HCT116 (cell line): ENCODE measurements around the gene HMGB2. TPM values are rescaled to one million over a fixed set of nuclear protein-coding genes. Genes with fewer than 3 reads are reported as not detected.

Source experiments
- ATAC-seq: fragments of 200-7000 bp; cut with Tn5 transposase; 2 replicates; pipeline ENCODE4 v1.9.1; 2020; ENCODE audit warnings: mild to moderate bottlenecking, moderate library complexity
- BruUV-seq: library from RNA; stranded (reverse); fragments of 400-500 nt; replicated peaks from 2 replicates; lab custom pipeline; 2021; lab: Mats Ljungman, UMichigan
- CTCF ChIA-PET: fragments of 300-600 bp; sonication (Branson Sonifier 250); formaldehyde crosslinking; loops from one replicate; lab custom pipeline; 2021; ENCODE audit warnings: antibody characterized with exemption; lab: Charles Lee
- POLR2A ChIA-PET: fragments of 300-600, 350-600 bp; sonication (Branson Sonifier 250); formaldehyde crosslinking; loops from one replicate; lab custom pipeline; 2021; ENCODE audit warnings: antibody characterized with exemption; lab: Charles Lee
- RAD21 ChIA-PET, 2 experiments: fragments of 300-600 bp; sonication (Branson Sonifier 250); formaldehyde crosslinking; loops; one replicate each; lab custom pipeline; 2023; ENCODE audit warnings: low total read pairs in 2 of 2; ENCODE audit not compliant: uncharacterized antibody in 2 of 2, unreplicated experiment in 2 of 2, low non-redundant PET in 1 of 2; lab: Charles Lee
- DNase-seq: peaks from one replicate; pipeline ENCODE4 v3.0.0-alpha.2; 2010; ENCODE audit warnings: low read depth, low spot score
- H2AFZ ChIP-seq: fragments of 200-600 bp; shearing (Covaris generic), sonication (generic); 2 replicates; pipeline ENCODE4 v1.6.1; 2017; ENCODE audit warnings: low read depth, mixed run types, mixed read lengths, antibody characterized with exemption, low read length; ENCODE audit not compliant: poor library complexity, severe bottlenecking
- H3K27ac ChIP-seq: 2 replicates; pipeline ENCODE4 v1.5.1; 2012; ENCODE audit warnings: low read depth, low read length
- H3K27me3 ChIP-seq: fragments of 200-600 bp; sonication (generic); 2 replicates; pipeline ENCODE4 v1.6.1; 2016; ENCODE audit warnings: mixed run types, low read length, mixed read lengths; ENCODE audit not compliant: insufficient read depth
- H3K36me3 ChIP-seq, 2 experiments: fragments of 200-500 bp in 1 of 2; fragments of 200-600 bp in 1 of 2; sonication (Bioruptor generic) in 1 of 2; sonication (generic) in 1 of 2; 2 replicates each; pipeline versions ENCODE4 v1.5.1 to v1.6.1; 2014 to 2016; ENCODE audit warnings: low read length in 2 of 2, inconsistent platforms in 1 of 2, mixed read lengths in 1 of 2, mixed run types in 1 of 2; ENCODE audit not compliant: insufficient read depth in 2 of 2, control insufficient read depth in 1 of 2
- H3K4me1 ChIP-seq, 2 experiments: fragments of 200-600 bp in 1 of 2; sonication (generic) in 1 of 2; 2 replicates each; pipeline versions ENCODE4 v1.5.1 to v1.6.1; 2012 to 2017; ENCODE audit warnings: low read length in 2 of 2, inconsistent platforms in 1 of 2, mild to moderate bottlenecking in 1 of 2, mixed read lengths in 1 of 2, mixed run types in 1 of 2, moderate library complexity in 1 of 2; ENCODE audit not compliant: insufficient read depth in 2 of 2, control insufficient read depth in 1 of 2
- H3K4me2 ChIP-seq: fragments of 200-600 bp; sonication (generic); 2 replicates; pipeline ENCODE4 v1.6.1; 2017; ENCODE audit warnings: mixed run types, low read length, mixed read lengths
- H3K4me3 ChIP-seq, 2 experiments: fragments of 200-600 bp in 1 of 2; sonication (generic) in 1 of 2; replicated peaks in 1 of 2; 2 replicates each; pipeline ENCODE4 v1.5.1; 2011 to 2016; ENCODE audit warnings: low read length in 2 of 2, control low read depth in 1 of 2, low read depth in 1 of 2, mild to moderate bottlenecking in 1 of 2, mixed read lengths in 1 of 2, mixed run types in 1 of 2
- H3K79me2 ChIP-seq: fragments of 200-600 bp; sonication (generic); 2 replicates; pipeline ENCODE4 v1.6.1; 2017; ENCODE audit warnings: mild to moderate bottlenecking, mixed run types, low read length, moderate library complexity, mixed read lengths; ENCODE audit not compliant: insufficient read depth
- H3K9ac ChIP-seq: fragments of 200-600 bp; sonication (generic); 2 replicates; pipeline ENCODE4 v1.6.1; 2016; ENCODE audit warnings: low read length, mixed read lengths
- H3K9me2 ChIP-seq: fragments of 200-600 bp; sonication (generic), shearing (Covaris generic); 2 replicates; pipeline ENCODE4 v1.6.1; 2017; ENCODE audit warnings: mixed run types, mild to moderate bottlenecking, moderate library complexity; ENCODE audit not compliant: insufficient read depth
- H3K9me3 ChIP-seq, 2 experiments: fragments of 200-500 bp in 1 of 2; fragments of 200-600 bp in 1 of 2; sonication (Bioruptor generic) in 1 of 2; sonication (generic) in 1 of 2; 2 replicates each; pipeline ENCODE4 v1.6.1; 2014 to 2017; ENCODE audit warnings: low read length in 2 of 2, mixed read lengths in 2 of 2, inconsistent platforms in 1 of 2, low read depth in 1 of 2, mild to moderate bottlenecking in 1 of 2, mixed run types in 1 of 2, moderate library complexity in 1 of 2; ENCODE audit not compliant: control insufficient read depth in 1 of 2, insufficient read depth in 1 of 2
- H4K20me1 ChIP-seq: fragments of 200-600 bp; sonication (generic), shearing (Covaris generic); 2 replicates; pipeline ENCODE4 v1.6.1; 2017; ENCODE audit warnings: mixed run types, mild to moderate bottlenecking, moderate library complexity; ENCODE audit not compliant: insufficient read depth
- CEBPB ChIP-seq: IDR thresholded peaks from 2 replicates; pipeline ENCODE4 v1.6.1; 2012; ENCODE audit warnings: low read depth
- EGR1 ChIP-seq: IDR thresholded peaks from 2 replicates; pipeline ENCODE4 v1.6.1; 2012; ENCODE audit warnings: low read depth
- ELF1 ChIP-seq: IDR thresholded peaks from 2 replicates; pipeline ENCODE4 v1.6.1; 2012; ENCODE audit warnings: low read depth, borderline replicate concordance
- EZH2 ChIP-seq: fragments of 200-600 bp; sonication (generic); IDR thresholded peaks from 2 replicates; pipeline ENCODE4 v1.6.1; 2017; ENCODE audit warnings: antibody characterized with exemption, mixed run types
- EZH2phosphoT487 ChIP-seq: fragments of 200-600 bp; IDR thresholded peaks from 2 replicates; pipeline ENCODE4 v1.6.1; 2018; ENCODE audit warnings: antibody characterized with exemption, borderline replicate concordance
- FOSL1 ChIP-seq: IDR thresholded peaks from 2 replicates; pipeline ENCODE4 v1.6.1; 2012; ENCODE audit warnings: low read depth
- POLR2AphosphoS5 ChIP-seq: IDR thresholded peaks from 2 replicates; pipeline ENCODE4 v1.6.1; 2011; ENCODE audit warnings: mild to moderate bottlenecking, low read depth, low read length, moderate library complexity
- RAD21 ChIP-seq: IDR thresholded peaks from 2 replicates; pipeline ENCODE4 v1.6.1; 2012; ENCODE audit warnings: low read depth, mild to moderate bottlenecking
- SIN3A ChIP-seq: IDR thresholded peaks from 2 replicates; pipeline ENCODE4 v1.6.1; 2012; ENCODE audit warnings: low read depth
- SRF ChIP-seq: IDR thresholded peaks from 2 replicates; pipeline ENCODE4 v1.6.1; 2012; ENCODE audit warnings: low read depth
- ZBTB33 ChIP-seq: IDR thresholded peaks from 2 replicates; pipeline ENCODE4 v1.6.1; 2011; ENCODE audit warnings: mild to moderate bottlenecking, low read length, moderate library complexity; ENCODE audit not compliant: insufficient replicate concordance; ENCODE audit errors: extremely low read depth
- ZFX ChIP-seq: fragments of 450-650 bp; IDR thresholded peaks from 2 replicates; pipeline ENCODE4 v1.6.1; 2017
- ZNF274 ChIP-seq: fragments of 200-500 bp; sonication (Bioruptor generic); IDR thresholded peaks from 2 replicates; pipeline ENCODE4 v1.6.1; 2014; ENCODE audit warnings: mild to moderate bottlenecking, low read depth, low read length, inconsistent platforms
- intact Hi-C: fragments of 100-400 bp; cut with micrococcal nuclease; formaldehyde crosslinking; loops from 2 replicates; pipeline ENCODE4 v1.10.0; 2022
- total RNA-seq: library from RNA; stranded (reverse); gene quantifications from one replicate; pipeline ENCODE4 v1.2.1, GENCODE V29; 2021; ENCODE audit not compliant: unreplicated experiment
- TF ChIP-seq, protein P1 (sequence below): IDR thresholded peaks from 2 replicates; pipeline ENCODE4 v1.6.1; 2012; ENCODE audit warnings: low read depth

The HMGB2 gene
- total RNA-seq, 1 experiment from 2014 or later: 388 TPM

DNA sequence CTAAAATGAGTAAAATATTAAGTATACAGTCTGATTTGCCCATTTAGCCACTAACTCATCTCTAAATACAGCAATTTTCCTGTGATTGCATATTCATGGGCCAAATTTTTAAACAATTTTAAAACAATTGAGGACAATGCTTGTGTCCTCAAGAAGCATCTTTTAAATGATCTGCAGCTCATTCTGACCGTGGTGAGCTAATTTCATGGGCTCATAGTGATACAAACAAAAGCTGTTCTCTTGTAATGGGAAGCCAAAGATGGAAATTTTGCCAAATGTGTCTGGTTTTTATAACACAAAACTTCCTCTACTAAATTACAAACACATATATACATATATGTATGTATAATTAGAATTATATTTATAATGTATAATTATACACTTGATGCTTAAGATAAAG lies 39.7 kb downstream of the HMGB2 start:
- Histone ChIP-seq H3K4me1 (no peaks in the 10 kb centered on the region), H2AFZ (no peak overlapping the region), H3K9me3 (no peaks in the 10 kb centered on the region), H3K4me2 (no peak overlapping the region), H3K36me3 (no peaks in the 10 kb centered on the region), H3K27me3 (no peaks in the 10 kb centered on the region), H3K9ac (no peak overlapping the region), H3K27ac (no peak overlapping the region), H3K4me3 (no peak overlapping the region), H3K79me2 (no peaks in the 10 kb centered on the region), H4K20me1 (no peaks in the 10 kb centered on the region), H3K9me2 (no peaks in the 10 kb centered on the region)
- DNase-seq: no peak
- no peak for TF ChIP-seq FOSL1
- ATAC-seq: no peak
- intact Hi-C loops: no loop called here
- RAD21 ChIA-PET: no interaction called here
- POLR2A ChIA-PET: no interaction called here
- BruUV-seq: no TSS peak
- CTCF ChIA-PET: interaction anchor here (0.5 kb wide), 1 partner anchor 281 kb away, joined by 4 read pairs; no protein-coding TSS in a partner anchor

DNA sequence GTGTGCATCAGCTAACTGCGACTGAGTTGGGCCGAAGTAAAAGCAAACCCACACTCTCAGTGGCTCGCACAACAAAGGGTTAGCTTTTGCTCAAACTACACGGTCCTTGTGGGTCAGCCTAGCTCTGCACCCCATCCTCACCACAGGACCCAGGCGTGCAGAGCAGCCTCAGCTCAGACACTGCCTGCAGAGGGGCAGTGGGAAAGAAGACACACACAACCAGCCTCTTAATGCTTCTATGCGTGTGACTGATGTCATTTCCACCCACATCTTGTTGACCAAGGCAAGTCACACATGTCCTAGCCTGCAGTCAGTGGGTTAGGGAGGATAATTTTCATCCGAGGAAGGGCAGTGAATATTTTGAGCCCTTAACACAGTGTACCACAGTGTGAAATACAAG lies 40.5 kb downstream of the HMGB2 start:
- DNase-seq (no peak), ATAC-seq (no peak)
- H3K4me3 ChIP-seq: no peak overlapping the region
- no peak overlapping the region for H3K4me2 ChIP-seq
- no peaks in the 10 kb centered on the region for H3K9me3 ChIP-seq
- H3K27ac ChIP-seq: no peak overlapping the region
- no peaks in the 10 kb centered on the region for H4K20me1 ChIP-seq
- H3K36me3 ChIP-seq: no peaks in the 10 kb centered on the region
- H3K9ac ChIP-seq: no peak overlapping the region
- no TSS peak for BruUV-seq
- H2AFZ ChIP-seq: no peak overlapping the region
- H3K79me2 ChIP-seq: no peaks in the 10 kb centered on the region
- H3K9me2 ChIP-seq: no peaks in the 10 kb centered on the region
- no peaks in the 10 kb centered on the region for H3K4me1 ChIP-seq
- TF ChIP-seq CEBPB: no peak
- no peak for TF ChIP-seq ZBTB33
- TF ChIP-seq, protein P1, sequence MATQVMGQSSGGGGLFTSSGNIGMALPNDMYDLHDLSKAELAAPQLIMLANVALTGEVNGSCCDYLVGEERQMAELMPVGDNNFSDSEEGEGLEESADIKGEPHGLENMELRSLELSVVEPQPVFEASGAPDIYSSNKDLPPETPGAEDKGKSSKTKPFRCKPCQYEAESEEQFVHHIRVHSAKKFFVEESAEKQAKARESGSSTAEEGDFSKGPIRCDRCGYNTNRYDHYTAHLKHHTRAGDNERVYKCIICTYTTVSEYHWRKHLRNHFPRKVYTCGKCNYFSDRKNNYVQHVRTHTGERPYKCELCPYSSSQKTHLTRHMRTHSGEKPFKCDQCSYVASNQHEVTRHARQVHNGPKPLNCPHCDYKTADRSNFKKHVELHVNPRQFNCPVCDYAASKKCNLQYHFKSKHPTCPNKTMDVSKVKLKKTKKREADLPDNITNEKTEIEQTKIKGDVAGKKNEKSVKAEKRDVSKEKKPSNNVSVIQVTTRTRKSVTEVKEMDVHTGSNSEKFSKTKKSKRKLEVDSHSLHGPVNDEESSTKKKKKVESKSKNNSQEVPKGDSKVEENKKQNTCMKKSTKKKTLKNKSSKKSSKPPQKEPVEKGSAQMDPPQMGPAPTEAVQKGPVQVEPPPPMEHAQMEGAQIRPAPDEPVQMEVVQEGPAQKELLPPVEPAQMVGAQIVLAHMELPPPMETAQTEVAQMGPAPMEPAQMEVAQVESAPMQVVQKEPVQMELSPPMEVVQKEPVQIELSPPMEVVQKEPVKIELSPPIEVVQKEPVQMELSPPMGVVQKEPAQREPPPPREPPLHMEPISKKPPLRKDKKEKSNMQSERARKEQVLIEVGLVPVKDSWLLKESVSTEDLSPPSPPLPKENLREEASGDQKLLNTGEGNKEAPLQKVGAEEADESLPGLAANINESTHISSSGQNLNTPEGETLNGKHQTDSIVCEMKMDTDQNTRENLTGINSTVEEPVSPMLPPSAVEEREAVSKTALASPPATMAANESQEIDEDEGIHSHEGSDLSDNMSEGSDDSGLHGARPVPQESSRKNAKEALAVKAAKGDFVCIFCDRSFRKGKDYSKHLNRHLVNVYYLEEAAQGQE: no peak
- no peak for TF ChIP-seq EZH2
- no peak for TF ChIP-seq SIN3A
- no peak for TF ChIP-seq SRF
- TF ChIP-seq ZNF274: no peak
- no peak for TF ChIP-seq ELF1
- TF ChIP-seq RAD21: no peak
- TF ChIP-seq ZFX: no peak
- TF ChIP-seq EGR1: no peak
- TF ChIP-seq POLR2AphosphoS5: no peak
- TF ChIP-seq EZH2phosphoT487: no peak
- POLR2A ChIA-PET: no interaction called here
- H3K27me3 ChIP-seq: no peaks in the 10 kb centered on the region
- intact Hi-C loops: no loop called here
- RAD21 ChIA-PET: no interaction called here
- CTCF ChIA-PET: interaction anchor here (1.6 to 2.9 kb wide), 2 partner anchors 8 to 280 kb away, joined by 4 to 33 read pairs; no protein-coding TSS in a partner anchor
